Activated CD8-positive, alpha-beta memory T cell treated with anti-CD3 and anti-CD28 coated beads, Interleukin-2, amount 10 ng/mL, durations not matched to agents 7 days and 5 days (primary cell): Measurements from ENCODE around the gene THUMPD2. TPM values are rescaled to one million over a fixed set of nuclear protein-coding genes. Genes with fewer than 3 reads are reported as not detected.
"Not testable (repeated sequence)": the region's sequence is repeated elsewhere in the genome, so short reads cannot be mapped to it uniquely, and the experiment has no call there.

Source experiments
- ATAC-seq: fragments of 150-1000 bp; cut with Tn5 transposase; one replicate; pipeline ENCODE4 v1.10.0; 2021; ENCODE audit warnings: moderate library complexity
- CTCF ChIA-PET: fragments of 350-600 bp; sonication (Branson Sonifier 250); formaldehyde crosslinking; loops from one replicate; lab custom pipeline; 2021; ENCODE audit warnings: antibody characterized with exemption; lab: Charles Lee
- DNase-seq: peaks from one replicate; pipeline ENCODE4 v3.0.0-alpha.2; 2020
- H3K27ac Mint-ChIP-seq: one replicate; pipeline ENCODE4 v1.8.0; 2021; ENCODE audit warnings: mild to moderate bottlenecking, mixed read lengths
- H3K27me3 Mint-ChIP-seq: one replicate; pipeline ENCODE4 v1.8.0; 2021; ENCODE audit warnings: mixed read lengths
- H3K36me3 Mint-ChIP-seq: one replicate; pipeline ENCODE4 v1.8.0; 2021; ENCODE audit warnings: mild to moderate bottlenecking, mixed read lengths
- H3K4me1 Mint-ChIP-seq: one replicate; pipeline ENCODE4 v1.8.0; 2021; ENCODE audit warnings: mixed read lengths
- H3K4me3 Mint-ChIP-seq: one replicate; pipeline ENCODE4 v1.8.0; 2021; ENCODE audit warnings: mild to moderate bottlenecking, moderate library complexity, mixed read lengths
- H3K9me3 Mint-ChIP-seq: one replicate; pipeline ENCODE4 v1.8.0; 2022; ENCODE audit warnings: low read depth, mixed read lengths
- total RNA-seq, 2 experiments: library from RNA; stranded (reverse); gene quantifications; one replicate each; pipeline ENCODE4 v1.2.3, GENCODE V29; 2021

Gene THUMPD2
- 10 to 100 TPM; 16.0 to 20.8 TPM for total RNA-seq

GRCh38 chr2:39778775-39779340 is at the start of gene THUMPD2:
THUMPD2 (minus strand) TSS chr2:39779258; CDS start chr2:39779239, 19 bp downstream.
- ATAC-seq = peak; percentile 91
- H3K27me3 Mint-ChIP-seq = no peaks in the 10 kb centered on the region
- peak within 1 kb of the TSS; percentile 93 for H3K27ac Mint-ChIP-seq
- no peaks in the 10 kb centered on the region for H3K9me3 Mint-ChIP-seq
- H3K4me1 Mint-ChIP-seq = peaks cover 59% of the 10 kb centered on the region
- peak within 1 kb of the TSS; percentile 89 for H3K4me3 Mint-ChIP-seq
- peaks cover 20% of the 10 kb centered on the region for H3K36me3 Mint-ChIP-seq
- DNase-seq = peak; percentile 75
- CTCF ChIA-PET = no interaction called here

- H3K27me3 Mint-ChIP-seq = peaks cover 18% of the 10 kb centered on the region
- DNase-seq (no peak), ATAC-seq (no peak)
- H3K4me1 Mint-ChIP-seq = no peaks in the 10 kb centered on the region
- CTCF ChIA-PET = no interaction called here
- H3K36me3 Mint-ChIP-seq = no peaks in the 10 kb centered on the region
- no peak overlapping the region for H3K4me3 Mint-ChIP-seq
- H3K9me3 Mint-ChIP-seq = no peaks in the 10 kb centered on the region
- H3K27ac Mint-ChIP-seq = no peak overlapping the region
Observed at GRCh38 chr2:39821871-39822270, 42.8 kb upstream of the THUMPD2 start.

DNA sequence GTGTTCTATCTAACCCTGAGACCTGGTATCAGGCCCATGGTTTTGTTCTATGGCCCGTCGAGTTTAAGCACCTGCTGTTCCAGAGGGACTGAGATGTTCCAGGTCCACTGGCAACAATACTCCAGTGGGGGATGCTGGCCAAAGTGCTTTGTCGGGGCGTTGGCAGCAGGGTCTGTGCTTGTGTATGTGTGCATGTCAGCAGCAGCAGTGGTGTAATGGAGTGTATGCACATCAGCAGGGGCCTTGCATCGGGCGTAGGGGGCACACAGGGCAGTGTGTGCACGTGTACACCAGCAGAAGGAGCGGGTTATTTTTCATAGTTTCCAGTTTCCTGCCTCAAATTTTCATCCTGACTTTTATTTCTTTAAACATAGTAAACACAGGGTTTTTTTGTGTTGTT is 37.8 kb upstream of the THUMPD2 start:
- ATAC-seq (no peak), DNase-seq (no peak)
- Mint-ChIP-seq H3K4me1 (no peaks in the 10 kb centered on the region), H3K27me3 (peaks cover 23% of the 10 kb centered on the region), H3K27ac (no peak overlapping the region), H3K9me3 (no peaks in the 10 kb centered on the region), H3K36me3 (no peaks in the 10 kb centered on the region), H3K4me3 (no peak overlapping the region)
- CTCF ChIA-PET = no interaction called here

GRCh38 chr2:39816428-39816827 is 37.4 kb upstream of the THUMPD2 start:
- no peaks in the 10 kb centered on the region for H3K9me3 Mint-ChIP-seq
- H3K27me3 Mint-ChIP-seq = peaks cover 23% of the 10 kb centered on the region
- H3K4me1 Mint-ChIP-seq = no peaks in the 10 kb centered on the region
- no peak for DNase-seq
- no peaks in the 10 kb centered on the region for H3K36me3 Mint-ChIP-seq
- no peak overlapping the region for H3K27ac Mint-ChIP-seq
- CTCF ChIA-PET = no interaction called here
- H3K4me3 Mint-ChIP-seq = no peak overlapping the region
- no peak for ATAC-seq

- H3K4me1 Mint-ChIP-seq = no peaks in the 10 kb centered on the region
- DNase-seq (no peak), ATAC-seq (no peak)
- no peak overlapping the region for H3K4me3 Mint-ChIP-seq
- H3K27ac Mint-ChIP-seq = no peak overlapping the region
- H3K9me3 Mint-ChIP-seq = peaks cover 18% of the 10 kb centered on the region
- CTCF ChIA-PET = no interaction called here
- H3K36me3 Mint-ChIP-seq = peaks cover 1% of the 10 kb centered on the region
- peaks cover 8% of the 10 kb centered on the region for H3K27me3 Mint-ChIP-seq
Observed at GRCh38 chr2:39805936-39806608, 27.0 kb upstream of the THUMPD2 start.

DNA sequence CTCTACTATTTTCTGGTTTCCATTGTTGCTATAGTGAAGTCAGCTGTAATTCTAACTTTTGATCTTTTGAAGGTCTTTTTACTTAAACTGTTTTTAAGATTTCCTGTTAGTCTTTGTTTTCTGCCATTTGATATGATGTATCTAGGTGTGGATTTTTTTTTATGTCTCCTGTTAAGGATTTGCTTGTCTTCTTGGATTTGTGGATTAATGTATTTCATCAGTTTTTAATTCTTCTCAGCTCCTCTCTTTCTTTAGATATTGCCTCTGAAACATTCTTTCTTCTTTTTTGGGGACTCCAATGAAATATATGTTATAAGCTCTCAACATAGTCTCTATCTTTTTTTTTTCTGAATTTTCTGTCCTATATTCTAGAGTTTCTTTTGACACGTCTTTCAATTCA is 24.8 kb upstream of the THUMPD2 start:
- no peak for DNase-seq
- Mint-ChIP-seq H3K4me1 (no peaks in the 10 kb centered on the region), H3K9me3 (peaks cover 18% of the 10 kb centered on the region), H3K4me3 (no peak overlapping the region), H3K27ac (no peak overlapping the region), H3K36me3 (peaks cover 1% of the 10 kb centered on the region), H3K27me3 (peaks cover 10% of the 10 kb centered on the region)
- no peak for ATAC-seq
- CTCF ChIA-PET = no interaction called here

- no peaks in the 10 kb centered on the region for H3K4me1 Mint-ChIP-seq
- H3K36me3 Mint-ChIP-seq = peaks cover 1% of the 10 kb centered on the region
- ATAC-seq (no peak), DNase-seq (no peak)
- no peak overlapping the region for H3K27ac Mint-ChIP-seq
- CTCF ChIA-PET = no interaction called here
- H3K27me3 Mint-ChIP-seq = peaks cover 10% of the 10 kb centered on the region
- H3K9me3 Mint-ChIP-seq = peaks cover 10% of the 10 kb centered on the region
- no peak overlapping the region for H3K4me3 Mint-ChIP-seq
Observed at GRCh38 chr2:39800752-39801151, 21.7 kb upstream of the THUMPD2 start.

- no peak overlapping the region for H3K27ac Mint-ChIP-seq
- CTCF ChIA-PET = no interaction called here
- no peak for ATAC-seq
Observed at GRCh38 chr2:39796134-39796533, 17.1 kb upstream of the THUMPD2 start.

DNA sequence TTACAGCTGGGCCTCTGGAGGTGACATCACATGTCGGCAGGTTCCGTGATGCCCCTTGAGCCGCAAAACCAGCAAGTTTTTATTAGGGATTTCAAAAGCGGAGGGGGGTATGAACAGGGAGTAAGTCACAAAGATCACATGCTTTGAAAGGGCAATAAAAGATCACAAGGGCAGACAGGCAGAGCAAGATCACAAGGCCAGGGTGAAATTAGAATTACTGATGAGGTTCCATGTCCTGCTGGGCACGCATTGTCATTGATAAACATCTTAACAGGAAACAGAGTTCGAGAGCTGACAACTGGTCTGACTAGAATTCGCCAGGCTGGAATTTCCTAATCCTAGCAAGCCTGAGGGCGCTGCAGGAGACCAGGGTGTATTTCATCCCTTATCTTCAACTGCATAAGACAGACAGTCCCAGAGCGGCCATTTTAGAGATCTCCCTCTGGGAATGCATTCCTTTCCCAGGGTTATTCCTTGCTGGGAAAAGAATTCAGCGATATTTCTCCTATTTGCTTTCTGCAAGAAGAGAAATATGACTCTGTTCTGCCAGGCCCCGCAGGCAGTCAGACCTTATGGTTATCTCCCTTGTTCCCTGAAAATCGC is 11.3 kb upstream of the THUMPD2 start:
- H3K27me3 Mint-ChIP-seq, DNase-seq, H3K4me3 Mint-ChIP-seq, H3K36me3 Mint-ChIP-seq, ATAC-seq, CTCF ChIA-PET, H3K27ac Mint-ChIP-seq, H3K9me3 Mint-ChIP-seq, H3K4me1 Mint-ChIP-seq: not testable (repeated sequence)

More at GRCh38 chr2:39796134-39796533, 17.1 kb upstream of the THUMPD2 start:
- H3K4me3 Mint-ChIP-seq = no peak overlapping the region
- no peaks in the 10 kb centered on the region for H3K4me1 Mint-ChIP-seq
- H3K27me3 Mint-ChIP-seq = peaks cover 7% of the 10 kb centered on the region
- no peak for DNase-seq
- H3K36me3 Mint-ChIP-seq = no peaks in the 10 kb centered on the region
- peaks cover 2% of the 10 kb centered on the region for H3K9me3 Mint-ChIP-seq

DNA sequence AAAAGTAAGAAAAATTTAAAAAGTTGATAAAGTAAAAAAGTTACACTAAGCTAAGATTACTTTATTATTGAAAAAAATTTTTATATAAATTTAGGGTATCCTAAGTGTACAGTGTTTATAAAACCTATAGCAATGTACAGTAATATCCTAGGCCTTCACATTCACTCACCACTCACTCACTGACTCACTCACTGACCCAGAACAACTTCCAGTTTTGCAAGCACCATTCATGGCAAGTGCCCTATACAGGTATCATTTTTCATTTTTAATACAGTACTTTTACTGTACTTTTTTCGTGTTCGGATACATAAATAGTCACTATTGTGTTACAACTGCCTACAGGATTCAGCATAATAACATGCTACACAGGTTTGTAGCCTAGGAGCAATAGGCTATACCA is 8.9 kb upstream of the THUMPD2 start:
- Mint-ChIP-seq H3K9me3 (peaks cover 6% of the 10 kb centered on the region), H3K27me3 (no peaks in the 10 kb centered on the region), H3K36me3 (no peaks in the 10 kb centered on the region), H3K27ac (no peak overlapping the region), H3K4me3 (no peak overlapping the region), H3K4me1 (peaks cover 3% of the 10 kb centered on the region)
- CTCF ChIA-PET = no interaction called here
- ATAC-seq (no peak), DNase-seq (no peak)

- H3K4me3 Mint-ChIP-seq = no peak overlapping the region
- peaks cover 6% of the 10 kb centered on the region for H3K9me3 Mint-ChIP-seq
- CTCF ChIA-PET = no interaction called here
- no peak for ATAC-seq
- peaks cover 9% of the 10 kb centered on the region for H3K4me1 Mint-ChIP-seq
- H3K36me3 Mint-ChIP-seq = no peaks in the 10 kb centered on the region
- no peak overlapping the region for H3K27ac Mint-ChIP-seq
- no peaks in the 10 kb centered on the region for H3K27me3 Mint-ChIP-seq
- DNase-seq = no peak
Observed at GRCh38 chr2:39786761-39787522, 7.9 kb upstream of the THUMPD2 start.

GRCh38 chr2:39782591-39782990 is 3.5 kb upstream of the THUMPD2 start:
- H3K4me3 Mint-ChIP-seq = no peak overlapping the region
- H3K9me3 Mint-ChIP-seq = no peaks in the 10 kb centered on the region
- CTCF ChIA-PET = no interaction called here
- peaks cover 37% of the 10 kb centered on the region for H3K4me1 Mint-ChIP-seq
- ATAC-seq (no peak), DNase-seq (no peak)
- peaks cover 3% of the 10 kb centered on the region for H3K36me3 Mint-ChIP-seq
- H3K27me3 Mint-ChIP-seq = no peaks in the 10 kb centered on the region
- H3K27ac Mint-ChIP-seq = no peak overlapping the region

DNA sequence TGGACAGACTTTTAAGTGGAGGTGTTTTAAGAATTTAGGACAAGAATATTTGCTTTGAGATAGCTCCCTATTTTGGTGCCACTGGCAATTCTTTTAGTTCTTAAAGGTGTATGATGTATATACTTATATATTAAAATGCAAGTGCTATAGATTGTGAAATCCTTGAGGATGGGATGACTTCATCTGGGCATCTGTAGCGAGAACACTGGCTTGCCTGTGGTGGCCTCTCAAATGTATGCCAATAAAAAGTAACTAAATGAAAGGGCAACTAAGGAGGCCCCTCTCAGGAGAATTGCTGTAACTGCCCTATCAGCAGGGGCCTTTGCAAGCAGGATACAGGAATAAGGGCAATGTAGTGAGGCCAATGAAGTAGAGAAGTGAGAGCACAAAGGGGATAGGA is 2.6 kb upstream of the THUMPD2 start:
- peaks cover 45% of the 10 kb centered on the region for H3K4me1 Mint-ChIP-seq
- ATAC-seq = no peak
- no peaks in the 10 kb centered on the region for H3K9me3 Mint-ChIP-seq
- no peak for DNase-seq
- H3K36me3 Mint-ChIP-seq = peaks cover 10% of the 10 kb centered on the region
- no peak overlapping the region for H3K4me3 Mint-ChIP-seq
- H3K27ac Mint-ChIP-seq = no peak overlapping the region
- no peaks in the 10 kb centered on the region for H3K27me3 Mint-ChIP-seq
- CTCF ChIA-PET = no interaction called here
